Measurements from ENCODE around the gene HJURP.

GRCh38 chr2:233862261-233862768, 8.0 kb upstream of the HJURP start:
- TF ChIP-seq CTCF (IDR thresholded peaks at IDR 0.05; ENCODE audit: borderline replicate concordance, extremely low read depth, low read length, poor library complexity, severe bottlenecking) (no peak), EZH2 (IDR thresholded peaks at IDR 0.05; ENCODE audit: borderline replicate concordance, low read depth, low read length, severe bottlenecking) (no peak)
